Measurements from ENCODE around the gene SLC10A7. TPM values are rescaled to one million over a fixed set of nuclear protein-coding genes. Genes with fewer than 3 reads are reported as not detected.

SLC10A7 gene
- polyA plus RNA-seq, 1 donor (not counting 4 experiments of a cell fraction or from before 2014, with no cell fraction given) = 12.7 TPM

DNA sequence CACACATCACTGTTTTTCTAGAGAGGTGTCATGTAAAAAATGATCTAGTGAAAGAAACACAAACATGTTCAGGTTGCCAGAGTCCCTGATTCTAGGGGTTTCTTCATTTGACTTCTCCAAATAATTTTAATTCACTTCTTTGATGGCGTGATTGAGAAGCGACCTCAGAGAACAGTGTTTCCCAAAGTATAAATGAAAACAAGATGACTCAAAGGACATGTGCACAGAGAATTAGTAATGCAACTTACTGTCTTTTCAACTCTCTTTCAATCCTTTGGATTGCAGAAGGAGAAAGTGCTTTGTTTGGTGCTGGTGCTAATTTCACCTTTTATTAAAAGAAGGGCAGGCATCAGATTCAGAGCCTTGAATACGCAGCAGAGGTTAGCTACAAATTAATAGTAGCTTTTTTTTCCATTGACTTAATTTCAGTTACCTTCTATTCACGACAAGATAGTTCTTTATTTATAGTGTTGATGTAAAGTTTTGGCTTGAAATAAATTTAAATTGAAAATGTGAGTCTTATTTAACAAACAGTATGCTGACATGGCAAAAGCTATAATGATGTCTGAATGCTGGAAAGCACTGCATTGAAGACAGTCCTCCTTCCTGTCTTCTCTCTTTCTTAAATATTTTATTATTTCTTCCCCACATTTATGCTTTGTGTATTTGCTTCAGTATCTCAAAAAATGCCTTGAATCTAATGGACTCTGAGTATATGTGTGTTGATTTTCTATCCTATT, 85.1 kb downstream of the SLC10A7 start:
- H3K4me1 ChIP-seq (ENCODE audit: control insufficient read depth, extremely low read depth, insufficient read depth, low read length) = no peaks in the 10 kb centered on the region
- H3K4me3 ChIP-seq (ENCODE audit: control insufficient read depth in 2 of 3, extremely low read depth in 1 of 3, insufficient read depth in 2 of 3, low read depth in 1 of 3, low read length in 3 of 3) = no peak overlapping the region
- H3K27ac ChIP-seq (ENCODE audit: control insufficient read depth, insufficient read depth, low read length) = no peak overlapping the region
- no peak for TF ChIP-seq EZH2 (IDR thresholded peaks at IDR 0.05; ENCODE audit: low read length)
- TF ChIP-seq, protein P1, sequence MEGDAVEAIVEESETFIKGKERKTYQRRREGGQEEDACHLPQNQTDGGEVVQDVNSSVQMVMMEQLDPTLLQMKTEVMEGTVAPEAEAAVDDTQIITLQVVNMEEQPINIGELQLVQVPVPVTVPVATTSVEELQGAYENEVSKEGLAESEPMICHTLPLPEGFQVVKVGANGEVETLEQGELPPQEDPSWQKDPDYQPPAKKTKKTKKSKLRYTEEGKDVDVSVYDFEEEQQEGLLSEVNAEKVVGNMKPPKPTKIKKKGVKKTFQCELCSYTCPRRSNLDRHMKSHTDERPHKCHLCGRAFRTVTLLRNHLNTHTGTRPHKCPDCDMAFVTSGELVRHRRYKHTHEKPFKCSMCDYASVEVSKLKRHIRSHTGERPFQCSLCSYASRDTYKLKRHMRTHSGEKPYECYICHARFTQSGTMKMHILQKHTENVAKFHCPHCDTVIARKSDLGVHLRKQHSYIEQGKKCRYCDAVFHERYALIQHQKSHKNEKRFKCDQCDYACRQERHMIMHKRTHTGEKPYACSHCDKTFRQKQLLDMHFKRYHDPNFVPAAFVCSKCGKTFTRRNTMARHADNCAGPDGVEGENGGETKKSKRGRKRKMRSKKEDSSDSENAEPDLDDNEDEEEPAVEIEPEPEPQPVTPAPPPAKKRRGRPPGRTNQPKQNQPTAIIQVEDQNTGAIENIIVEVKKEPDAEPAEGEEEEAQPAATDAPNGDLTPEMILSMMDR (optimal IDR thresholded peaks at IDR 0.05 in 1 of 3, IDR thresholded peaks at IDR 0.05 in 1 of 3, conservative IDR thresholded peaks at IDR 0.05 in 1 of 3; ENCODE audit: extremely low read depth in 1 of 3, insufficient read depth in 2 of 3, low read length in 3 of 3) = no peak
- H3K9ac ChIP-seq (ENCODE audit: control insufficient read depth, extremely low read depth, insufficient read depth, low read length) = no peak overlapping the region
- no peaks in the 10 kb centered on the region for H3K27me3 ChIP-seq (ENCODE audit: control insufficient read depth, extremely low read depth, insufficient read depth, low read length)
- no peaks in the 10 kb centered on the region for H3K9me3 ChIP-seq (ENCODE audit: control insufficient read depth, low read depth, low read length)
- no peak overlapping the region for H2AFZ ChIP-seq (ENCODE audit: control insufficient read depth, low read length)
- FAIRE-seq (no peak), DNase-seq (ENCODE audit: low read depth, low spot score) (no peak)
- dilution Hi-C loops (cut with MboI; ENCODE audit: extremely low pct_ligation_motif_present, low sequenced_read_pairs) = no loop called here
- H3K36me3 ChIP-seq (ENCODE audit: control insufficient read depth in 2 of 2, extremely low read depth in 1 of 2, insufficient read depth in 2 of 2, low read length in 2 of 2) = no peaks in the 10 kb centered on the region
- no peaks in the 10 kb centered on the region for H3K79me2 ChIP-seq (ENCODE audit: control insufficient read depth, insufficient read depth, low read length)
- no peak overlapping the region for H3K4me2 ChIP-seq (ENCODE audit: control insufficient read depth, extremely low read depth, insufficient read depth, low read depth, low read length)
- H4K20me1 ChIP-seq (ENCODE audit: control insufficient read depth, extremely low read depth, insufficient read depth, low read length) = no peaks in the 10 kb centered on the region
- H3K9me1 ChIP-seq (ENCODE audit: control insufficient read depth, extremely low read depth, insufficient read depth, low read length) = no peaks in the 10 kb centered on the region

GRCh38 chr4:146435962-146436361, 85.8 kb downstream of the SLC10A7 start:
- Histone ChIP-seq H3K27me3 (ENCODE audit: control insufficient read depth, extremely low read depth, insufficient read depth, low read length) (no peaks in the 10 kb centered on the region), H3K4me2 (ENCODE audit: control insufficient read depth, extremely low read depth, insufficient read depth, low read depth, low read length) (no peak overlapping the region), H3K27ac (ENCODE audit: control insufficient read depth, insufficient read depth, low read length) (no peak overlapping the region), H3K4me1 (ENCODE audit: control insufficient read depth, extremely low read depth, insufficient read depth, low read length) (no peaks in the 10 kb centered on the region), H3K9me1 (ENCODE audit: control insufficient read depth, extremely low read depth, insufficient read depth, low read length) (no peaks in the 10 kb centered on the region), H3K9me3 (ENCODE audit: control insufficient read depth, low read depth, low read length) (no peaks in the 10 kb centered on the region), H2AFZ (ENCODE audit: control insufficient read depth, low read length) (no peak overlapping the region), H3K79me2 (ENCODE audit: control insufficient read depth, insufficient read depth, low read length) (no peaks in the 10 kb centered on the region), H3K4me3 (ENCODE audit: control insufficient read depth in 2 of 3, extremely low read depth in 1 of 3, insufficient read depth in 2 of 3, low read depth in 1 of 3, low read length in 3 of 3) (no peak overlapping the region), H4K20me1 (ENCODE audit: control insufficient read depth, extremely low read depth, insufficient read depth, low read length) (no peaks in the 10 kb centered on the region), H3K9ac (ENCODE audit: control insufficient read depth, extremely low read depth, insufficient read depth, low read length) (no peak overlapping the region), H3K36me3 (ENCODE audit: control insufficient read depth in 2 of 2, extremely low read depth in 1 of 2, insufficient read depth in 2 of 2, low read length in 2 of 2) (no peaks in the 10 kb centered on the region)
- dilution Hi-C loops (cut with MboI; ENCODE audit: extremely low pct_ligation_motif_present, low sequenced_read_pairs) = no loop called here
- FAIRE-seq (no peak), DNase-seq (ENCODE audit: low read depth, low spot score) (no peak)
- TF ChIP-seq EZH2 (IDR thresholded peaks at IDR 0.05; ENCODE audit: low read length) = no peak
- TF ChIP-seq, protein P1 (optimal IDR thresholded peaks at IDR 0.05 in 1 of 3, IDR thresholded peaks at IDR 0.05 in 1 of 3, conservative IDR thresholded peaks at IDR 0.05 in 1 of 3; ENCODE audit: extremely low read depth in 1 of 3, insufficient read depth in 2 of 3, low read length in 3 of 3) = no peak

Data from keratinocyte (primary cell).